ENCODE measurements around the gene DIAPH3. TPM values are rescaled to one million over a fixed set of nuclear protein-coding genes. Genes with fewer than 3 reads are reported as not detected.

Gene DIAPH3
- total RNA-seq, 1 donor from 2014 or later: 30.8 TPM

DNA sequence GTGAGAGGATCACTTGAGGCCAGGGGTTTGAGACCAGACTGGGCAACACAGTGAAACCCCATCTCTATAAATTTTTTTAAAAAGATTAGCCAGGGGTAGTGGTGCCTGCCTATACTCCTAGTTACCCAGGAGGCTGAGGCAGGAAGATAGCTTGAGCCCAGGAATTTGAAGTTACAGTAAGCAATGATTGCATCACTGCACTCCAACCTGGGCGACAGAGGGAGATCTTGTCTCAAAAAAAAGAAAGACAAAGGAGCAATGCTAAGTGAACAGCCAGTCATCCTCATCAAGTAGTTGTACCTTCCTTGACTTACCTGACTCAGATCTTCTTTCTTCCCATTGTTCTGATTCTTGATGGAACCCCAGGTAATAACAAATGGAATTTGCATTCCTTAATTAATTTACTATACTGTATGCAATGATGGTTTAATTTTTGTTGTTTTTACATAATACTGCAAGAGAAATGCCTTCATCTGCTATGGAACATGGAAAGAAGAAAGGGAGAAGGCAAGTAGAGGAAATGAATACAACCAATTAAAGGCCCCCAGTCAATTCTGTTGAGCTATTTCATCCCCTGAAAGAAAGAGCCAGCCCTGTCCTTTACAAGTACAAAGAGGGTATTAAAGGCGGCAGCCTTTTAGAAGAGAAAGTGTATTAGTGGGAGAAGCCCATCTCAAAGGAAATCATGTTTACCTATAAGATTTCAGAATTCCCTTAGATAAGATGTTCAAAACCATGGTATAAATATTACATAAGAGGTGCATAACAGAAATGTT lies 316.7 kb downstream of the DIAPH3 start:
- Mint-ChIP-seq H3K9me3 (peaks cover 10% of the 10 kb centered on the region), H3K27me3 (ENCODE audit: low read depth) (no peaks in the 10 kb centered on the region), H3K4me1 (ENCODE audit: low read depth) (no peaks in the 10 kb centered on the region), H3K4me3 (ENCODE audit: low read depth) (no peak overlapping the region), H3K36me3 (ENCODE audit: low read depth) (peaks cover 7% of the 10 kb centered on the region), H3K27ac (no peak overlapping the region)
- intact Hi-C loops (cut with micrococcal nuclease): no loop called here
- DNase-seq (ENCODE audit: low spot score): no peak

DNA sequence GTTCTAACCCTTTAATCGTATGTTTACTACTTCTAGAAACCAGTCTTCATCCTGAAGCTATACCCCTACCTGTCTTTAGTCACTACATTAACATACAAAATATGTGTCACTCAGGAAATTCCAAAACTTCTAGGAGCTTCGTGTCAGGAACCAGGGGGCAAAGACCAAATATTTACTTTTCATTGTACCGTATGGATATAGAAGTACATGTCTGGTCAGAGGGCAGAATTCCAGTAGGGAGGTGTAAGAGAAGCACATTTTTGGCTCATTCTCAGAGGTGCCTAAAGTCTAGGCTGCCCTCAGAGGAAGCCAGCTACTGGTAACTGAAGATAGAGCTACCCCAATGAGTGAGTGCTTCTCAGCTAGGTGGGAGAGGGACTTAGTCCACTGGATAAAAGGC lies 320.7 kb downstream of the DIAPH3 start:
- H3K27me3 Mint-ChIP-seq (ENCODE audit: low read depth): no peaks in the 10 kb centered on the region
- no peak overlapping the region for H3K27ac Mint-ChIP-seq
- no peak overlapping the region for H3K4me3 Mint-ChIP-seq (ENCODE audit: low read depth)
- intact Hi-C loops (cut with micrococcal nuclease): no loop called here
- H3K36me3 Mint-ChIP-seq (ENCODE audit: low read depth): no peaks in the 10 kb centered on the region
- H3K9me3 Mint-ChIP-seq: no peaks in the 10 kb centered on the region
- no peaks in the 10 kb centered on the region for H3K4me1 Mint-ChIP-seq (ENCODE audit: low read depth)
- no peak for DNase-seq (ENCODE audit: low spot score)

DNA sequence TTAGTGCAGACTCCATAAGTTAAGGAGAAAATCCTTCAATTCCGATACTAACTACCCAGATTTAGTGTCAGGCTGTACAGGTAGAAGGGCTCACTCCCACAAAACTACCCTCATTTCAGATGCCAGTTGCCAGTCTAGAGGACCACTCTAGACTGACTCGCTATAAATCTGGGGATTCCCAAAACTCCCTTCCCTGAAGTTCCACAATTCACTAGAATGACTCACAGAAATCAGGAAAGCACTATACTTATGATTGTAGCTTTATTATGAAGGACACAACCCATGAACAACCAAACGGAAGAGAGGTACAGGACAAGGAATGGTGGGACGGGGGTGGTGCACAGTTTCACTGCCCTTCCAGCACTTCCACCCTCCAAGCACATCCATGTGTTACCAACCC lies 321.2 kb downstream of the DIAPH3 start:
- no peaks in the 10 kb centered on the region for H3K36me3 Mint-ChIP-seq (ENCODE audit: low read depth)
- H3K4me3 Mint-ChIP-seq (ENCODE audit: low read depth): no peak overlapping the region
- no peaks in the 10 kb centered on the region for H3K4me1 Mint-ChIP-seq (ENCODE audit: low read depth)
- intact Hi-C loops (cut with micrococcal nuclease): no loop called here
- no peaks in the 10 kb centered on the region for H3K27me3 Mint-ChIP-seq (ENCODE audit: low read depth)
- DNase-seq (ENCODE audit: low spot score): no peak
- no peak overlapping the region for H3K27ac Mint-ChIP-seq
- H3K9me3 Mint-ChIP-seq: no peaks in the 10 kb centered on the region

GRCh38 chr13:59839186-59839585 lies 324.5 kb downstream of the DIAPH3 start:
- Mint-ChIP-seq H3K27ac (no peak overlapping the region), H3K9me3 (no peaks in the 10 kb centered on the region), H3K4me1 (ENCODE audit: low read depth) (no peaks in the 10 kb centered on the region), H3K36me3 (ENCODE audit: low read depth) (no peaks in the 10 kb centered on the region), H3K27me3 (ENCODE audit: low read depth) (no peaks in the 10 kb centered on the region), H3K4me3 (ENCODE audit: low read depth) (no peak overlapping the region)
- intact Hi-C loops (cut with micrococcal nuclease): no loop called here
- no peak for DNase-seq (ENCODE audit: low spot score)

DNA sequence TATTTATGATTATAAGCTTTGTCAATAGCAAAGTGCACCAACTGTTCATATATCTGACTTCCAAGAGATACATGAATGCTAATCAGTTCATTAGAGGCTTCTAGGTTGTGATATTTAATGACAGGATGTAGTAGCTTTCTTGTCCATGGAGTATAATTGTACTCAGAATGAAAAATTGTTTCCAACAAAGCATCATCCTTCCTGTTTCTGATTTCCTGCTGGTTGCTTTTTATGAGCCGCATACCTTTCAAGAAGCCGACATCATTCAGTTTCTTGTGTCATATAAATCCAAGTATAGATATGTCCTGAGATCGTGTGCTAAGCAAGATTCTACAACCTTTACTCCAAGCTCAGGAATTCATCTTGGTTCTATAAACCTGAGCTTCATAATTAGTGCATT lies 326.6 kb downstream of the DIAPH3 start:
- no peaks in the 10 kb centered on the region for H3K4me1 Mint-ChIP-seq (ENCODE audit: low read depth)
- H3K4me3 Mint-ChIP-seq (ENCODE audit: low read depth): no peak overlapping the region
- H3K27ac Mint-ChIP-seq: no peak overlapping the region
- no peak for DNase-seq (ENCODE audit: low spot score)
- H3K36me3 Mint-ChIP-seq (ENCODE audit: low read depth): no peaks in the 10 kb centered on the region
- no peaks in the 10 kb centered on the region for H3K9me3 Mint-ChIP-seq
- intact Hi-C loops (cut with micrococcal nuclease): no loop called here
- no peaks in the 10 kb centered on the region for H3K27me3 Mint-ChIP-seq (ENCODE audit: low read depth)

DNA sequence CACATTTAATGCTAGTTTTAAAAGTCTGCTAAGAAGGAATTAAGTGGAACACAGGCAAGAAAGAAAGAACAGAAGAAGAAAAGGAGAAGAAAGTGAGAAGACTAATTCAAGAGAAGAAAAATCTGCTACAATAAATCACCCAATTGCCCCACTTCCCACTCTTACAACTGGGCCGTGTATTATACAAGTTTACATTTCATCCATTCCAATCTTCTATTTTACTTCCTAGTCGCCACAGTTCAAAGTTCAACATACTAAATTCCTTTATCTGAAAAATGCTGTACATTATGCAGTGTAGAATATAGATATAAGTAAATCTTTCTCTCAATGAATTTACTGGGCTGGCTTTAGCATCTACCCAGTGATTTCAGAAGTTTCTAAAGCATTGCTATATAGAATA lies 328.2 kb downstream of the DIAPH3 start:
- Mint-ChIP-seq H3K9me3 (no peaks in the 10 kb centered on the region), H3K4me3 (ENCODE audit: low read depth) (no peak overlapping the region), H3K27ac (no peak overlapping the region), H3K4me1 (ENCODE audit: low read depth) (no peaks in the 10 kb centered on the region), H3K27me3 (ENCODE audit: low read depth) (no peaks in the 10 kb centered on the region), H3K36me3 (ENCODE audit: low read depth) (no peaks in the 10 kb centered on the region)
- intact Hi-C loops (cut with micrococcal nuclease): no loop called here
- DNase-seq (ENCODE audit: low spot score): no peak

DNA sequence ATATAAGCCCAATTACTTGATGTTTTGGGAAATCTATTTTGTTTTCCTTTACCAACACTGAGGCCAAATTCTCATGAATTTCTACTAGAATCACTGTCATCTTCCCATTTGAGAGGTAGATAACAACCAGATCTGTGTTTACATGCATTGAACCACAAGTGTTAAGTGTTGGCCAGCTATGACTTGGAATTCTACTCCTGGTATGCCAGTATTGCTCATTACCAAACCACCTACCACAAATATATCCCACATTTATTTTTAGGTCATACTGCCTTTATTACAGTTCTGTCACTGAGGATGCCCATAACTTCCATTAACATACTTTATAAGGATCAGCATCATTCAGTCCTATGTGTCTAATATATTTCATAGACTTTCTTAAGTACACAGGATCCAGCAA lies 328.9 kb downstream of the DIAPH3 start:
- intact Hi-C loops (cut with micrococcal nuclease): no loop called here
- Mint-ChIP-seq H3K27ac (no peak overlapping the region), H3K4me3 (ENCODE audit: low read depth) (no peak overlapping the region), H3K27me3 (ENCODE audit: low read depth) (no peaks in the 10 kb centered on the region), H3K9me3 (no peaks in the 10 kb centered on the region), H3K4me1 (ENCODE audit: low read depth) (no peaks in the 10 kb centered on the region), H3K36me3 (ENCODE audit: low read depth) (no peaks in the 10 kb centered on the region)
- DNase-seq (ENCODE audit: low spot score): no peak

- Mint-ChIP-seq H3K4me3 (ENCODE audit: low read depth) (no peak overlapping the region), H3K27ac (no peak overlapping the region), H3K36me3 (ENCODE audit: low read depth) (peaks cover under 1% of the 10 kb centered on the region)
Observed at GRCh38 chr13:59829690-59830089, 334.0 kb downstream of the DIAPH3 start.

DNA sequence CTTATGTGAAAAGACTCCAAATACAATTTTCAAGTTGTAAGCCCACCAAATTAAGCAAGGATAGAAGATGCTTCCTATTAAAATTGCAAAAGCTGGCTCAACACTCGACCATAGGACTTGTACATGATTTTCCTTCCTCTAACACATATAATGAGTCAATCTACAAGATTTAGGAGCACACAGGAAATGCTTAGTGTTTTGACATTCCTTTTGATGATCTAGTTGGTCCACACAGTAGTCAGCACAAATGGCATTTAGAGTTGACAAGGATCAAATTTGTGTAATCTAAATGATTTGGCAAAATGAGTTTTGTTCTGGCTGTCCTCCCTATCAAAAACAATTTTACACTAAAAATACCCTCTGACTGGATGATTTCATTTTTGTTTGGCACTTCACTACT lies 340.2 kb downstream of the DIAPH3 start:
- Mint-ChIP-seq H3K9me3 (peaks cover 3% of the 10 kb centered on the region), H3K36me3 (ENCODE audit: low read depth) (peaks cover 5% of the 10 kb centered on the region)
- DNase-seq (ENCODE audit: low spot score): no peak

More at GRCh38 chr13:59829690-59830089, 334.0 kb downstream of the DIAPH3 start:
- Mint-ChIP-seq H3K4me1 (ENCODE audit: low read depth) (peaks cover 2% of the 10 kb centered on the region), H3K27me3 (ENCODE audit: low read depth) (no peaks in the 10 kb centered on the region), H3K9me3 (peaks cover 3% of the 10 kb centered on the region)
- intact Hi-C loops (cut with micrococcal nuclease): no loop called here
- DNase-seq (ENCODE audit: low spot score): no peak

DNA sequence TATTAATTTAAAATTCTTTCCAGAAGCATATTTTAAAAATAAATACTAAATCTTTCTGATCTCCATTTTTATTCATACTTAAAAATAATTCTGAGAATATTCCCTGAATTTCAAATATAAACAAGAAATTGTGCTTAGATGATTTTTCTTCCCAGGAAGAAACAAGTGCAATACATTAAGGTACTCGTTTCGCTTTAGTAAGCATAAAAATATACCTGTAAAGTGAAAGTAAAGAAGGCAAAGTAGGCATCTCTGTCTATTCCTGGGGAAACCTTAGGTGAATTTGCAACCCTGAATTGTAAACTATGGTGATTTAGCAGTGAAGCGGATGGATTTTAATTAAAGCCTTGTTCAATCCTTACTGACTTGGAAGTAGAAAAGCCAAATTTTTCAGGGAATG lies 354.2 kb downstream of the DIAPH3 start:
- H3K4me3 Mint-ChIP-seq (ENCODE audit: low read depth): no peak overlapping the region
- H3K9me3 Mint-ChIP-seq: no peaks in the 10 kb centered on the region
- H3K36me3 Mint-ChIP-seq (ENCODE audit: low read depth): no peaks in the 10 kb centered on the region
- intact Hi-C loops (cut with micrococcal nuclease): no loop called here
- no peaks in the 10 kb centered on the region for H3K4me1 Mint-ChIP-seq (ENCODE audit: low read depth)
- no peak for DNase-seq (ENCODE audit: low spot score)
- no peak overlapping the region for H3K27ac Mint-ChIP-seq
- no peaks in the 10 kb centered on the region for H3K27me3 Mint-ChIP-seq (ENCODE audit: low read depth)

More for the DNA sequence above, 340.2 kb downstream of the DIAPH3 start:
- Mint-ChIP-seq H3K27me3 (ENCODE audit: low read depth) (no peaks in the 10 kb centered on the region), H3K27ac (no peak overlapping the region), H3K4me1 (ENCODE audit: low read depth) (no peaks in the 10 kb centered on the region), H3K4me3 (ENCODE audit: low read depth) (no peak overlapping the region)
- intact Hi-C loops (cut with micrococcal nuclease): no loop called here

DNA sequence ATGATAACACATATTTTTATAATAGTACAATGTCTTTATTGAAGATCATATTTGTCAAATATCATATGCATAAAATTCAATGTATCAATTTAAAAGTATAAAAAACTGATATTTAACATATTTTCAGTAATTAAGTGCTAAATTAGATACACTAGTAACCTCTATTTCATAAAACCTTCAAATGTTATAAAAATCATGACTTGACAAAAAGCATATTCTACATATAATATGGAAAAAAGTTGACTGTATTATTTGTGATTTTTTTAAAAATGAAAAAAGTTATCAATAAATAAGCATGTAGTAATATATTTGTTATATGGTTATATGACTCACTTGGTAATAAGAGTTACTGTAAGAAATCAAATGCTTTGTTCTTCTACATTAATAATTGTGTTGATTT lies 356.9 kb downstream of the DIAPH3 start:
- no peak for DNase-seq (ENCODE audit: low spot score)
- no peaks in the 10 kb centered on the region for H3K4me1 Mint-ChIP-seq (ENCODE audit: low read depth)
- no peak overlapping the region for H3K27ac Mint-ChIP-seq
- no peaks in the 10 kb centered on the region for H3K36me3 Mint-ChIP-seq (ENCODE audit: low read depth)
- no peak overlapping the region for H3K4me3 Mint-ChIP-seq (ENCODE audit: low read depth)
- H3K9me3 Mint-ChIP-seq: no peaks in the 10 kb centered on the region
- no peaks in the 10 kb centered on the region for H3K27me3 Mint-ChIP-seq (ENCODE audit: low read depth)
- intact Hi-C loops (cut with micrococcal nuclease): no loop called here

DNA sequence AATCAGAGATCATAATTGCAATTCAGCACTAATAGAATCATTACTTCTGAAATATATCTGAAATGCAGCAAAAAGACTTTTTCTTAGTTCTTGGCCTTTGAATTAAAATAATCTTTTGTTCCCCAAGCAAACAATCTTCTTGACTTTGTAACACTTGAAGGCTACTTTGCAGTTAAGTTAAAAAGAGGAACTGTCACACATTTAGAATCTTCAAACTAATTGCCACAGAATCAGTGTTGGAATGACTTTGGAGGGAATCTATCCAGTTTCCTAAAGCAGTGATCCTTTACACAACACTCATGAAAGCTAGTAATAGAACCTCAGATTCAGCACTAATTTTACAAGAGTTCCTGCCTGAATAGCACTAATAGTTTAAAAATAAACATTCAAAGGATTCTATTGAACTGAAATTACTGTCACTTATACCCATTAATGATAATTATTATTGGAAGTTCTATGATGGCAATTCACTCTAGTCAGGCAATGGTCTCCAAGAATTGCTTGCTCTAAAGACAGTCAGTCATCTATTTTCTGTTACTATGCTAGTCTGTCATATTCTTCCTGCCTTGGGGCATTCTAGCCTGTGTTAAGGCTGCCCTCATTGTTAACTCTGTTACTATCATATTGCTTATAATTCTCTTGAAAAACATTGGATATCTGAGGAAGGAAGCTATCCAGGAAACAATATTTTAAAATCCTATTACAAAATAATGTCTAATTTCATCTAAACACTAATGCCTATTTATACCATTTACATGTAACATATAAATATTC lies 362.4 kb downstream of the DIAPH3 start:
- Mint-ChIP-seq H3K27ac (no peak overlapping the region), H3K9me3 (no peaks in the 10 kb centered on the region), H3K4me1 (ENCODE audit: low read depth) (no peaks in the 10 kb centered on the region), H3K4me3 (ENCODE audit: low read depth) (no peak overlapping the region), H3K27me3 (ENCODE audit: low read depth) (no peaks in the 10 kb centered on the region), H3K36me3 (ENCODE audit: low read depth) (no peaks in the 10 kb centered on the region)
- intact Hi-C loops (cut with micrococcal nuclease): no loop called here
- no peak for DNase-seq (ENCODE audit: low spot score)

DNA sequence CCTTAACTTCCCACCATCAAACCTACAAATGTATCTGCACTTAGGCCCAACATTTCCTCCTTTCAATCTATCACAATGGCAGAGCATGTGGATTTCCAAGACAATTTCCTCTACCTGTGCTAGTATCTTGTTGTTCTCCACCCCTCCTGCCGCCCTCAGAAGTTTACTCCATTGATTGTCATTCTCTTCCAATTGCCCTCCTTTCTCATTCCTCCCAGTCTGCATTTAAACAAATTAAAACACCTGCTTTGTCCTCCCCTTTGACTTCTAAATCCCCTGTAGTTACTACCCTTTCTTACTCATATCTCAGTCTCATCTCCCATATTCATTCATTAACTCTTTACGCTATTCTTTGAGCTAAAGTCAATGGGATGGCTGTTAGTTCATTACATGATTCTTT lies 370.6 kb downstream of the DIAPH3 start:
- no peaks in the 10 kb centered on the region for H3K36me3 Mint-ChIP-seq (ENCODE audit: low read depth)

More for the DNA sequence above, 370.6 kb downstream of the DIAPH3 start:
- H3K27me3 Mint-ChIP-seq (ENCODE audit: low read depth): no peaks in the 10 kb centered on the region
- intact Hi-C loops (cut with micrococcal nuclease): no loop called here
- H3K9me3 Mint-ChIP-seq: no peaks in the 10 kb centered on the region
- H3K4me1 Mint-ChIP-seq (ENCODE audit: low read depth): no peaks in the 10 kb centered on the region
- H3K4me3 Mint-ChIP-seq (ENCODE audit: low read depth): no peak overlapping the region
- H3K27ac Mint-ChIP-seq: no peak overlapping the region
- DNase-seq (ENCODE audit: low spot score): no peak

Measured in activated T-helper 2 cell treated with anti-CD3 and anti-CD28 coated beads, Interferon-gamma antibody, Interleukin-2, Interleukin-4, amounts not matched to agents 10 μg/mL and 5 μg/mL and 100 μg/mL, durations not matched to agents 14 hours and 24 hours and 36 hours (primary cell).